Neural cell (in vitro differentiated cells): Measurements from ENCODE around the gene FBXO46.

Experiments
- POLR2AphosphoS5 ChIP-seq: IDR thresholded peaks from 2 replicates; pipeline ENCODE4 v1.6.1; 2012
- RAD21 ChIP-seq: fragments of 450-650 bp; conservative IDR thresholded peaks from 2 replicates; pipeline ENCODE4 v1.6.1; 2014; ENCODE audit warnings: antibody characterized with exemption, mild to moderate bottlenecking, moderate library complexity
- TF ChIP-seq, protein P1 (sequence below): fragments of 450-650 bp; IDR thresholded peaks from 2 replicates; pipeline ENCODE4 v1.5.1; 2014; ENCODE audit warnings: antibody characterized with exemption, mild to moderate bottlenecking, moderate library complexity; ENCODE audit not compliant: poor library complexity, severe bottlenecking
- TF ChIP-seq, protein P2 (sequence below): IDR thresholded peaks from 2 replicates; pipeline ENCODE4 v1.6.1; 2012; ENCODE audit warnings: borderline replicate concordance

DNA sequence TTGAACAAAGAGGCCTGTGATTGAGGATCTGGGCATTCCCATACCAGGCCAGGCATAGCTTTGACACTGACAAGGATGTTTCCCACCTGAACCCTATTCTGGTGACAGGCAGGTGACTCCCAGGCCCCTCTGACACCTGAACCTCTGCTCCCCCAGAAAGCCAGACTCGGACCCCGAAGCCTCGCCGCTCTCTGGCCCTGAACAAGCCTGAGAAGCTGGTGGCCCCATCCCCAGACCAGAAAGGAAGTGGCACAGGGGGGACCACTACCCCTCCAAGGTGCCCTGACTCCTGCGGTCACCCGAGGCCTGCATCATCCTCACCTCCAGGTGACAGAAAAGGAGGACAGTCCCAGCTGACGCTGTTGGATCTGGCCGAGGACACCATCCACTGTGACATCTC, 23.6 kb upstream of the FBXO46 start:
- TF ChIP-seq, protein P1, sequence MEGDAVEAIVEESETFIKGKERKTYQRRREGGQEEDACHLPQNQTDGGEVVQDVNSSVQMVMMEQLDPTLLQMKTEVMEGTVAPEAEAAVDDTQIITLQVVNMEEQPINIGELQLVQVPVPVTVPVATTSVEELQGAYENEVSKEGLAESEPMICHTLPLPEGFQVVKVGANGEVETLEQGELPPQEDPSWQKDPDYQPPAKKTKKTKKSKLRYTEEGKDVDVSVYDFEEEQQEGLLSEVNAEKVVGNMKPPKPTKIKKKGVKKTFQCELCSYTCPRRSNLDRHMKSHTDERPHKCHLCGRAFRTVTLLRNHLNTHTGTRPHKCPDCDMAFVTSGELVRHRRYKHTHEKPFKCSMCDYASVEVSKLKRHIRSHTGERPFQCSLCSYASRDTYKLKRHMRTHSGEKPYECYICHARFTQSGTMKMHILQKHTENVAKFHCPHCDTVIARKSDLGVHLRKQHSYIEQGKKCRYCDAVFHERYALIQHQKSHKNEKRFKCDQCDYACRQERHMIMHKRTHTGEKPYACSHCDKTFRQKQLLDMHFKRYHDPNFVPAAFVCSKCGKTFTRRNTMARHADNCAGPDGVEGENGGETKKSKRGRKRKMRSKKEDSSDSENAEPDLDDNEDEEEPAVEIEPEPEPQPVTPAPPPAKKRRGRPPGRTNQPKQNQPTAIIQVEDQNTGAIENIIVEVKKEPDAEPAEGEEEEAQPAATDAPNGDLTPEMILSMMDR: no peak
- TF ChIP-seq POLR2AphosphoS5 (no peak), RAD21 (no peak)
- TF ChIP-seq, protein P2, sequence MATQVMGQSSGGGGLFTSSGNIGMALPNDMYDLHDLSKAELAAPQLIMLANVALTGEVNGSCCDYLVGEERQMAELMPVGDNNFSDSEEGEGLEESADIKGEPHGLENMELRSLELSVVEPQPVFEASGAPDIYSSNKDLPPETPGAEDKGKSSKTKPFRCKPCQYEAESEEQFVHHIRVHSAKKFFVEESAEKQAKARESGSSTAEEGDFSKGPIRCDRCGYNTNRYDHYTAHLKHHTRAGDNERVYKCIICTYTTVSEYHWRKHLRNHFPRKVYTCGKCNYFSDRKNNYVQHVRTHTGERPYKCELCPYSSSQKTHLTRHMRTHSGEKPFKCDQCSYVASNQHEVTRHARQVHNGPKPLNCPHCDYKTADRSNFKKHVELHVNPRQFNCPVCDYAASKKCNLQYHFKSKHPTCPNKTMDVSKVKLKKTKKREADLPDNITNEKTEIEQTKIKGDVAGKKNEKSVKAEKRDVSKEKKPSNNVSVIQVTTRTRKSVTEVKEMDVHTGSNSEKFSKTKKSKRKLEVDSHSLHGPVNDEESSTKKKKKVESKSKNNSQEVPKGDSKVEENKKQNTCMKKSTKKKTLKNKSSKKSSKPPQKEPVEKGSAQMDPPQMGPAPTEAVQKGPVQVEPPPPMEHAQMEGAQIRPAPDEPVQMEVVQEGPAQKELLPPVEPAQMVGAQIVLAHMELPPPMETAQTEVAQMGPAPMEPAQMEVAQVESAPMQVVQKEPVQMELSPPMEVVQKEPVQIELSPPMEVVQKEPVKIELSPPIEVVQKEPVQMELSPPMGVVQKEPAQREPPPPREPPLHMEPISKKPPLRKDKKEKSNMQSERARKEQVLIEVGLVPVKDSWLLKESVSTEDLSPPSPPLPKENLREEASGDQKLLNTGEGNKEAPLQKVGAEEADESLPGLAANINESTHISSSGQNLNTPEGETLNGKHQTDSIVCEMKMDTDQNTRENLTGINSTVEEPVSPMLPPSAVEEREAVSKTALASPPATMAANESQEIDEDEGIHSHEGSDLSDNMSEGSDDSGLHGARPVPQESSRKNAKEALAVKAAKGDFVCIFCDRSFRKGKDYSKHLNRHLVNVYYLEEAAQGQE: no peak
